ENCODE results near the gene STK35.

The STK35 gene

GRCh38 chr20:2104236-2104635 is 2.6 kb downstream of the STK35 start:
- Histone ChIP-seq H3K27ac (replicated peaks; ENCODE audit: low read length) (no peak overlapping the region), H3K4me2 (ENCODE audit: insufficient read depth, low read length, poor library complexity, severe bottlenecking) (no peak overlapping the region), H3K18ac (ENCODE audit: low read length) (no peak overlapping the region), H2BK120ac (ENCODE audit: low read depth, low read length) (no peak overlapping the region), H2BK15ac (ENCODE audit: low read length) (no peak overlapping the region), H4K8ac (ENCODE audit: low read depth, low read length) (no peak overlapping the region), H3K23ac (ENCODE audit: low read depth, low read length, poor library complexity) (no peak overlapping the region), H3K79me1 (ENCODE audit: low read depth, low read length) (peaks cover 9% of the 10 kb centered on the region), H2AFZ (ENCODE audit: low read length) (no peak overlapping the region), H3K4me1 (ENCODE audit: control insufficient read depth in 2 of 2, insufficient read depth in 1 of 2, low read depth in 1 of 2, low read length in 2 of 2) (peaks cover 3 to 14% of the 10 kb centered on the region in 2 donors), H3K9ac (ENCODE audit: low read depth, low read length, poor library complexity) (no peak overlapping the region), H2BK5ac (ENCODE audit: low read length) (no peak overlapping the region), H2AK5ac (ENCODE audit: low read depth, low read length) (no peak overlapping the region), H3K4me3 (ENCODE audit: low read length in 2 of 2) (peak overlapping the region in 1 of 2 donors; percentile 96), H4K91ac (ENCODE audit: low read depth, low read length, poor library complexity) (no peak overlapping the region), H3K14ac (ENCODE audit: low read length) (no peak overlapping the region), H3K27me3 (ENCODE audit: control insufficient read depth in 3 of 3, insufficient read depth in 3 of 3, low read depth in 1 of 3, low read length in 3 of 3) (no peaks in the 10 kb centered on the region), H3K4ac (ENCODE audit: low read length) (no peak overlapping the region), H3K36me3 (replicated peaks in 1 of 2; ENCODE audit: control insufficient read depth in 2 of 2, insufficient read depth in 2 of 2, low read length in 2 of 2) (peaks cover 15 to 49% of the 10 kb centered on the region in 2 donors), H2BK12ac (ENCODE audit: low read length) (no peak overlapping the region), H3K9me3 (replicated peaks in 1 of 2; ENCODE audit: control insufficient read depth in 2 of 2, insufficient read depth in 1 of 2, low read depth in 1 of 2, low read length in 2 of 2) (no peaks in the 10 kb centered on the region)
- no peak for DNase-seq (ENCODE audit: low spot score)
- WGBS, 2 donors (ENCODE audit: extremely low coverage in 2 of 2, insufficient read length in 2 of 2, insufficient replicate concordance in 1 of 2): no CpG with 5 or more reads among the region's 8 CpGs

- Histone ChIP-seq H2BK12ac (ENCODE audit: low read length) (no peak overlapping the region), H3K9ac (ENCODE audit: low read depth, low read length, poor library complexity) (no peak overlapping the region), H3K14ac (ENCODE audit: low read length) (no peak overlapping the region), H2AFZ (ENCODE audit: low read length) (no peak overlapping the region), H3K9me3 (replicated peaks in 1 of 2; ENCODE audit: control insufficient read depth in 2 of 2, insufficient read depth in 1 of 2, low read depth in 1 of 2, low read length in 2 of 2) (no peaks in the 10 kb centered on the region), H4K8ac (ENCODE audit: low read depth, low read length) (no peak overlapping the region), H3K27ac (replicated peaks; ENCODE audit: low read length) (no peak overlapping the region), H3K79me1 (ENCODE audit: low read depth, low read length) (peaks cover 7% of the 10 kb centered on the region), H3K27me3 (ENCODE audit: control insufficient read depth in 3 of 3, insufficient read depth in 3 of 3, low read depth in 1 of 3, low read length in 3 of 3) (no peaks in the 10 kb centered on the region), H2BK120ac (ENCODE audit: low read depth, low read length) (no peak overlapping the region), H2BK5ac (ENCODE audit: low read length) (no peak overlapping the region), H3K23ac (ENCODE audit: low read depth, low read length, poor library complexity) (no peak overlapping the region), H2AK5ac (ENCODE audit: low read depth, low read length) (no peak overlapping the region), H3K4me3 (ENCODE audit: low read length in 2 of 2) (no peak overlapping the region), H3K18ac (ENCODE audit: low read length) (no peak overlapping the region), H2BK15ac (ENCODE audit: low read length) (no peak overlapping the region), H4K91ac (ENCODE audit: low read depth, low read length, poor library complexity) (no peak overlapping the region), H3K4me2 (ENCODE audit: insufficient read depth, low read length, poor library complexity, severe bottlenecking) (no peak overlapping the region), H3K36me3 (replicated peaks in 1 of 2; ENCODE audit: control insufficient read depth in 2 of 2, insufficient read depth in 2 of 2, low read length in 2 of 2) (peaks cover 18 to 89% of the 10 kb centered on the region in 2 donors), H3K4ac (ENCODE audit: low read length) (no peak overlapping the region), H3K4me1 (ENCODE audit: control insufficient read depth in 2 of 2, insufficient read depth in 1 of 2, low read depth in 1 of 2, low read length in 2 of 2) (peaks cover 1 to 14% of the 10 kb centered on the region in 2 donors)
- no CpG with 5 or more reads among the region's 3 CpGs for WGBS, 2 donors (ENCODE audit: extremely low coverage in 2 of 2, insufficient read length in 2 of 2, insufficient replicate concordance in 1 of 2)
- no peak for DNase-seq (ENCODE audit: low spot score)
Observed at GRCh38 chr20:2108498-2108897, 6.9 kb downstream of the STK35 start.

GRCh38 chr20:2108987-2109386 is 7.4 kb downstream of the STK35 start:
- H4K8ac ChIP-seq (ENCODE audit: low read depth, low read length): no peak overlapping the region
- H3K9me3 ChIP-seq (replicated peaks in 1 of 2; ENCODE audit: control insufficient read depth in 2 of 2, insufficient read depth in 1 of 2, low read depth in 1 of 2, low read length in 2 of 2): no peaks in the 10 kb centered on the region
- H2AK5ac ChIP-seq (ENCODE audit: low read depth, low read length): no peak overlapping the region
- H3K36me3 ChIP-seq (replicated peaks in 1 of 2; ENCODE audit: control insufficient read depth in 2 of 2, insufficient read depth in 2 of 2, low read length in 2 of 2): peaks cover 18 to 94% of the 10 kb centered on the region in 2 donors
- no peak overlapping the region for H4K91ac ChIP-seq (ENCODE audit: low read depth, low read length, poor library complexity)
- H3K9ac ChIP-seq (ENCODE audit: low read depth, low read length, poor library complexity): no peak overlapping the region
- no peak overlapping the region for H2BK15ac ChIP-seq (ENCODE audit: low read length)
- DNase-seq (ENCODE audit: low spot score): no peak
- no peak overlapping the region for H3K14ac ChIP-seq (ENCODE audit: low read length)
- H3K4me1 ChIP-seq (ENCODE audit: control insufficient read depth in 2 of 2, insufficient read depth in 1 of 2, low read depth in 1 of 2, low read length in 2 of 2): peaks cover 1 to 9% of the 10 kb centered on the region in 2 donors
- no CpG with 5 or more reads among the region's 4 CpGs for WGBS, 2 donors (ENCODE audit: extremely low coverage in 2 of 2, insufficient read length in 2 of 2, insufficient replicate concordance in 1 of 2)
- no peak overlapping the region for H3K27ac ChIP-seq (replicated peaks; ENCODE audit: low read length)
- no peak overlapping the region for H3K4me2 ChIP-seq (ENCODE audit: insufficient read depth, low read length, poor library complexity, severe bottlenecking)
- H3K23ac ChIP-seq (ENCODE audit: low read depth, low read length, poor library complexity): no peak overlapping the region
- H3K79me1 ChIP-seq (ENCODE audit: low read depth, low read length): peaks cover 7% of the 10 kb centered on the region
- no peak overlapping the region for H2BK120ac ChIP-seq (ENCODE audit: low read depth, low read length)
- H3K4me3 ChIP-seq (ENCODE audit: low read length in 2 of 2): no peak overlapping the region
- no peak overlapping the region for H3K18ac ChIP-seq (ENCODE audit: low read length)
- no peak overlapping the region for H2BK12ac ChIP-seq (ENCODE audit: low read length)
- no peaks in the 10 kb centered on the region for H3K27me3 ChIP-seq (ENCODE audit: control insufficient read depth in 3 of 3, insufficient read depth in 3 of 3, low read depth in 1 of 3, low read length in 3 of 3)
- no peak overlapping the region for H2BK5ac ChIP-seq (ENCODE audit: low read length)
- H3K4ac ChIP-seq (ENCODE audit: low read length): no peak overlapping the region
- H2AFZ ChIP-seq (ENCODE audit: low read length): no peak overlapping the region

- no peak overlapping the region for H3K4me2 ChIP-seq (ENCODE audit: insufficient read depth, low read length, poor library complexity, severe bottlenecking)
- no peak overlapping the region for H3K27ac ChIP-seq (replicated peaks; ENCODE audit: low read length)
- no peak overlapping the region for H2AK5ac ChIP-seq (ENCODE audit: low read depth, low read length)
- no peak overlapping the region for H3K14ac ChIP-seq (ENCODE audit: low read length)
- H2BK12ac ChIP-seq (ENCODE audit: low read length): no peak overlapping the region
- H3K9ac ChIP-seq (ENCODE audit: low read depth, low read length, poor library complexity): no peak overlapping the region
- no peak overlapping the region for H2BK120ac ChIP-seq (ENCODE audit: low read depth, low read length)
- H2BK5ac ChIP-seq (ENCODE audit: low read length): no peak overlapping the region
- H3K18ac ChIP-seq (ENCODE audit: low read length): no peak overlapping the region
- no peak overlapping the region for H3K4ac ChIP-seq (ENCODE audit: low read length)
- no peaks in the 10 kb centered on the region for H3K9me3 ChIP-seq (replicated peaks in 1 of 2; ENCODE audit: control insufficient read depth in 2 of 2, insufficient read depth in 1 of 2, low read depth in 1 of 2, low read length in 2 of 2)
- peaks cover 18 to 95% of the 10 kb centered on the region in 2 donors for H3K36me3 ChIP-seq (replicated peaks in 1 of 2; ENCODE audit: control insufficient read depth in 2 of 2, insufficient read depth in 2 of 2, low read length in 2 of 2)
- H3K27me3 ChIP-seq (ENCODE audit: control insufficient read depth in 3 of 3, insufficient read depth in 3 of 3, low read depth in 1 of 3, low read length in 3 of 3): no peaks in the 10 kb centered on the region
- H3K4me1 ChIP-seq (ENCODE audit: control insufficient read depth in 2 of 2, insufficient read depth in 1 of 2, low read depth in 1 of 2, low read length in 2 of 2): peaks cover 0 to 5% of the 10 kb centered on the region in 2 donors
- H3K79me1 ChIP-seq (ENCODE audit: low read depth, low read length): peaks cover 7% of the 10 kb centered on the region
- no peak overlapping the region for H2BK15ac ChIP-seq (ENCODE audit: low read length)
- no peak overlapping the region for H3K4me3 ChIP-seq (ENCODE audit: low read length in 2 of 2)
- H3K23ac ChIP-seq (ENCODE audit: low read depth, low read length, poor library complexity): no peak overlapping the region
- no CpG with 5 or more reads among the region's 6 CpGs for WGBS, 2 donors (ENCODE audit: extremely low coverage in 2 of 2, insufficient read length in 2 of 2, insufficient replicate concordance in 1 of 2)
- no peak overlapping the region for H4K91ac ChIP-seq (ENCODE audit: low read depth, low read length, poor library complexity)
- H4K8ac ChIP-seq (ENCODE audit: low read depth, low read length): no peak overlapping the region
- DNase-seq (ENCODE audit: low spot score): no peak
- H2AFZ ChIP-seq (ENCODE audit: low read length): no peak overlapping the region
Observed at GRCh38 chr20:2109425-2110210, 8.0 kb downstream of the STK35 start.

Measured in neuronal stem cell (in vitro differentiated cells).